OCI-LY1 (cell line): Measurements from ENCODE around the gene LHFPL2.

Experiments
- H2AFZ ChIP-seq: fragments of 200-600 bp; sonication (generic), shearing (Covaris generic); 2 replicates; pipeline ENCODE4 v1.6.0; 2014; ENCODE audit warnings: antibody characterized with exemption, mild to moderate bottlenecking, low read length
- H3F3A ChIP-seq: fragments of 200-600 bp; sonication (generic), shearing (Covaris generic); 2 replicates; pipeline ENCODE4 v1.6.0; 2014; ENCODE audit warnings: mild to moderate bottlenecking, antibody characterized with exemption, low read length, moderate library complexity; ENCODE audit not compliant: insufficient read depth
- H3K27ac ChIP-seq: fragments of 200-600 bp; sonication (generic); 2 replicates; pipeline ENCODE4 v1.5.1; 2014; ENCODE audit warnings: low read length, mixed run types, mild to moderate bottlenecking, low read depth; ENCODE audit not compliant: poor library complexity, severe bottlenecking
- H3K27me3 ChIP-seq: fragments of 200-600 bp; sonication (generic); 2 replicates; pipeline ENCODE4 v1.6.0; 2014; ENCODE audit warnings: antibody characterized with exemption, mild to moderate bottlenecking, low read length, moderate library complexity; ENCODE audit not compliant: insufficient read depth
- H3K36me3 ChIP-seq: fragments of 200-600 bp; sonication (generic); 2 replicates; pipeline ENCODE4 v1.6.1; 2014; ENCODE audit warnings: mild to moderate bottlenecking, antibody characterized with exemption, low read length, moderate library complexity, mixed read lengths; ENCODE audit not compliant: insufficient read depth
- H3K4me1 ChIP-seq: fragments of 200-600 bp; sonication (generic); 2 replicates; pipeline ENCODE4 v1.5.1; 2014; ENCODE audit warnings: mild to moderate bottlenecking, low read length, moderate library complexity; ENCODE audit not compliant: insufficient read depth, severe bottlenecking
- H3K4me2 ChIP-seq: fragments of 200-600 bp; sonication (generic), shearing (Covaris generic); 2 replicates; pipeline ENCODE4 v1.6.1; 2014; ENCODE audit warnings: low read length
- H3K4me3 ChIP-seq: fragments of 200-600 bp; sonication (generic); 2 replicates; pipeline ENCODE4 v1.5.1; 2014; ENCODE audit warnings: low read length, low read depth, mild to moderate bottlenecking, mixed read lengths; ENCODE audit not compliant: poor library complexity, severe bottlenecking
- H3K79me2 ChIP-seq: fragments of 200-600 bp; shearing (Covaris generic); 2 replicates; pipeline ENCODE4 v1.6.1; 2016; ENCODE audit warnings: mixed run types, low read length, mixed read lengths; ENCODE audit not compliant: insufficient read depth
- H3K9ac ChIP-seq: fragments of 200-600 bp; sonication (generic), shearing (Covaris generic); 2 replicates; pipeline ENCODE4 v1.6.1; 2014; ENCODE audit warnings: mild to moderate bottlenecking, low read length, mixed read lengths
- H3K9me2 ChIP-seq: fragments of 200-600 bp; sonication (generic), shearing (Covaris generic); 2 replicates; pipeline ENCODE4 v1.6.1; 2014; ENCODE audit warnings: low read depth, mild to moderate bottlenecking, low read length, mixed read lengths
- H3K9me3 ChIP-seq: fragments of 200-600 bp; shearing (Covaris generic); 2 replicates; pipeline ENCODE4 v1.6.1; 2014; ENCODE audit warnings: low read length, mixed read lengths
- H4K20me1 ChIP-seq: fragments of 200-600 bp; sonication (generic), shearing (Covaris generic); 2 replicates; pipeline ENCODE4 v1.6.0; 2016; ENCODE audit warnings: mild to moderate bottlenecking, low read length; ENCODE audit not compliant: insufficient read depth
- EZH2 ChIP-seq: fragments of 200-600 bp; sonication (generic), shearing (Covaris generic); IDR thresholded peaks from 2 replicates; pipeline ENCODE4 v1.8.0; 2017; ENCODE audit warnings: borderline replicate concordance, mixed run types, mild to moderate bottlenecking, antibody characterized with exemption, low read length, moderate library complexity, mixed read lengths
- TF ChIP-seq, protein P1 (sequence below): fragments of 200-600 bp; sonication (generic), shearing (Covaris generic); IDR thresholded peaks from 2 replicates; pipeline ENCODE4 v1.5.1; 2017; ENCODE audit warnings: mild to moderate bottlenecking, antibody characterized with exemption, low read length, moderate library complexity, mixed read lengths

LHFPL2 gene

DNA sequence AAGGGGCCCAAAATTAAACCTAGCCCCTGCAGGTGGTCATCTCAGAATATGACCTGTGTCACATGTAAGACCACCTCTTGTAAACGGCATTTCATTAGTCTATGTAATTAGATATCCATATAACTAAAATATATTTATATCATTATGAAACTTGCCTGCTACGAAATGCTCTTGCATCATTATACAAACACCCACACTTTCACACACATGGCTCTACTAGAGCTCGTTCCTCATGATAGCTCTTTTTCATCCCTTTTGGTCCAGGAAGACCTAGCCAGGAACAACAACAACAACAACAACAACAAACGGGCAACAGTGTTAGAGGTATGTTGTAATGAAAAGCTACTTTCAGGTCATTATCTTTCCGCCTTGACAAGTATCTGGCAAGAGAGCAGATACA, 58.6 kb downstream of the LHFPL2 start:
- Histone ChIP-seq H3K9ac (no peak overlapping the region), H3K27ac (no peak overlapping the region), H3K9me2 (no peaks in the 10 kb centered on the region), H3K4me1 (peaks cover 31% of the 10 kb centered on the region), H3K4me2 (no peak overlapping the region), H3K79me2 (no peaks in the 10 kb centered on the region), H3K4me3 (no peak overlapping the region), H2AFZ (no peak overlapping the region), H3K36me3 (peaks cover 55% of the 10 kb centered on the region), H3K9me3 (peaks cover 5% of the 10 kb centered on the region; the same call in 1 of the 2 replicates), H4K20me1 (no peaks in the 10 kb centered on the region), H3K27me3 (no peaks in the 10 kb centered on the region), H3F3A (no peaks in the 10 kb centered on the region)
- no peak for TF ChIP-seq EZH2
- TF ChIP-seq, protein P1, sequence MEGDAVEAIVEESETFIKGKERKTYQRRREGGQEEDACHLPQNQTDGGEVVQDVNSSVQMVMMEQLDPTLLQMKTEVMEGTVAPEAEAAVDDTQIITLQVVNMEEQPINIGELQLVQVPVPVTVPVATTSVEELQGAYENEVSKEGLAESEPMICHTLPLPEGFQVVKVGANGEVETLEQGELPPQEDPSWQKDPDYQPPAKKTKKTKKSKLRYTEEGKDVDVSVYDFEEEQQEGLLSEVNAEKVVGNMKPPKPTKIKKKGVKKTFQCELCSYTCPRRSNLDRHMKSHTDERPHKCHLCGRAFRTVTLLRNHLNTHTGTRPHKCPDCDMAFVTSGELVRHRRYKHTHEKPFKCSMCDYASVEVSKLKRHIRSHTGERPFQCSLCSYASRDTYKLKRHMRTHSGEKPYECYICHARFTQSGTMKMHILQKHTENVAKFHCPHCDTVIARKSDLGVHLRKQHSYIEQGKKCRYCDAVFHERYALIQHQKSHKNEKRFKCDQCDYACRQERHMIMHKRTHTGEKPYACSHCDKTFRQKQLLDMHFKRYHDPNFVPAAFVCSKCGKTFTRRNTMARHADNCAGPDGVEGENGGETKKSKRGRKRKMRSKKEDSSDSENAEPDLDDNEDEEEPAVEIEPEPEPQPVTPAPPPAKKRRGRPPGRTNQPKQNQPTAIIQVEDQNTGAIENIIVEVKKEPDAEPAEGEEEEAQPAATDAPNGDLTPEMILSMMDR = no peak

GRCh38 chr5:78588507-78588906, 60.1 kb downstream of the LHFPL2 start:
- H3K4me1 ChIP-seq = peaks cover 17% of the 10 kb centered on the region
- H3K36me3 ChIP-seq = peaks cover 55% of the 10 kb centered on the region
- H4K20me1 ChIP-seq = no peaks in the 10 kb centered on the region
- no peak overlapping the region for H3K27ac ChIP-seq
- no peak overlapping the region for H3K4me2 ChIP-seq
- no peaks in the 10 kb centered on the region for H3K27me3 ChIP-seq
- H3K79me2 ChIP-seq = no peaks in the 10 kb centered on the region
- H3K9ac ChIP-seq = no peak overlapping the region
- H2AFZ ChIP-seq = no peak overlapping the region
- H3K9me2 ChIP-seq = no peaks in the 10 kb centered on the region
- H3F3A ChIP-seq = no peaks in the 10 kb centered on the region
- no peak for TF ChIP-seq EZH2
- TF ChIP-seq, protein P1 = no peak
- H3K4me3 ChIP-seq = no peak overlapping the region
- H3K9me3 ChIP-seq = peaks cover 5% of the 10 kb centered on the region; the same call in 1 of the 2 replicates

DNA sequence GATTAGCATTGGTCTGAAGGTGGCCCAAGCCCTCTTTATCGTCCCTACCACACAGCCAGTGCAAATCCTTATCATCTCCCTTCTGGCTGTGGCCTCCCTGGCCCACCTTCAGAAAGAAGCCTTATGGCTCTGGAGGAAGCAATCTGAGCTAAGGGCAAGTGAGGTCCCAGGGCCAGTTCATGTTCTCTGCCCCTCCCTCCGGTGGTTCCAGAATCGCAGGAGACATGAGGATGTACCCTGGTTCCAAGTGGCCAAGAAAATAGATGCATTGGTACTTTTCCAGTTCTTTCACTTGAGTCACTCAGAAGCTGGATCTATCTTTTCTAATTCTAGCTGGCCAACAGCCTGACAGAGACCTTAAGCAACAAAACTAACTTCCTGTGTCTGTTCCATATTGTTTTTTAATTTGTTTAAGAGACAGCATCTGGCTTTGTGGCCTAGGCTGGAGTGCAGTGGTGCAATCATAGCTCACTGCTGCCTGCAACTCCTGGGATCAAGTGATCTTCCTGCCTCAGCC, 60.7 kb downstream of the LHFPL2 start:
- H3K27ac ChIP-seq = no peak overlapping the region

More for the DNA sequence above, 60.7 kb downstream of the LHFPL2 start:
- Histone ChIP-seq H3K4me1 (peaks cover 10% of the 10 kb centered on the region), H3K36me3 (peaks cover 55% of the 10 kb centered on the region), H3K9ac (no peak overlapping the region), H3F3A (no peaks in the 10 kb centered on the region), H4K20me1 (no peaks in the 10 kb centered on the region), H3K9me2 (no peaks in the 10 kb centered on the region), H3K9me3 (peaks cover 5% of the 10 kb centered on the region; the same call in 1 of the 2 replicates), H3K4me2 (no peak overlapping the region), H3K79me2 (no peaks in the 10 kb centered on the region), H2AFZ (no peak overlapping the region), H3K4me3 (no peak overlapping the region), H3K27me3 (no peaks in the 10 kb centered on the region)
- TF ChIP-seq, protein P1 = no peak
- no peak for TF ChIP-seq EZH2
